IPS DF 4.7 (cell line): ENCODE measurements around the gene DAGLA.
"Not testable (repeated sequence)": the region's sequence is repeated elsewhere in the genome, so short reads cannot be mapped to it uniquely, and the experiment has no call there.

Source experiments
- DNase-seq: peaks from one replicate; pipeline ENCODE4 v3.0.0-alpha.2; 2013; ENCODE audit warnings: low spot score; ENCODE audit errors: extremely low read depth

Gene DAGLA

GRCh38 chr11:61666684-61667297 lies 13.4 kb upstream of the DAGLA start:
- no peak for DNase-seq

- DNase-seq = no peak
Observed at GRCh38 chr11:61667684-61668305, 12.4 kb upstream of the DAGLA start.

- no peak for DNase-seq
Observed at GRCh38 chr11:61669417-61669816, 10.8 kb upstream of the DAGLA start.

- no peak for DNase-seq
Observed at GRCh38 chr11:61670626-61671025, 9.6 kb upstream of the DAGLA start.

- DNase-seq = no peak
Observed at GRCh38 chr11:61671527-61671926, 8.7 kb upstream of the DAGLA start.

- DNase-seq = not testable (repeated sequence)
Observed at GRCh38 chr11:61673946-61674467, 6.2 kb upstream of the DAGLA start.

GRCh38 chr11:61675826-61676225 lies 4.4 kb upstream of the DAGLA start:
- DNase-seq = no peak

GRCh38 chr11:61679296-61679695 lies 895 bp upstream of the DAGLA start:
- no peak for DNase-seq

GRCh38 chr11:61680622-61681221 lies 531 bp downstream of the DAGLA start:
- DNase-seq = no peak

- DNase-seq = no peak
Observed at GRCh38 chr11:61682093-61682732, 2.0 kb downstream of the DAGLA start.

- no peak for DNase-seq
Observed at GRCh38 chr11:61682906-61683675, 2.9 kb downstream of the DAGLA start.

- DNase-seq = no peak
Observed at GRCh38 chr11:61683961-61684869, 4.0 kb downstream of the DAGLA start.

- no peak for DNase-seq
Observed at GRCh38 chr11:61684870-61685616, 4.9 kb downstream of the DAGLA start.

- no peak for DNase-seq
Observed at GRCh38 chr11:61685617-61685967, 5.4 kb downstream of the DAGLA start.

GRCh38 chr11:61686066-61686465 lies 5.9 kb downstream of the DAGLA start:
- DNase-seq = no peak

- DNase-seq = no peak
Observed at GRCh38 chr11:61686469-61686868, 6.3 kb downstream of the DAGLA start.

- DNase-seq = no peak
Observed at GRCh38 chr11:61687420-61687819, 7.2 kb downstream of the DAGLA start.

- DNase-seq = no peak
Observed at GRCh38 chr11:61688365-61689163, 8.4 kb downstream of the DAGLA start.

- no peak for DNase-seq
Observed at GRCh38 chr11:61689164-61689496, 8.9 kb downstream of the DAGLA start.
